Mesenchymal stem cell (in vitro differentiated cells and primary cell): Measurements from ENCODE around the gene ZNF618.

Experiments
- DNase-seq: peaks from one replicate; pipeline ENCODE4 v3.0.0-alpha.2; 2013
- H2AFZ ChIP-seq: one replicate; pipeline ENCODE4 v1.6.1; 2013; ENCODE audit warnings: low read depth, mild to moderate bottlenecking, control low read depth, inconsistent platforms, low read length, moderate library complexity
- H2AK5ac ChIP-seq: 2 replicates; pipeline ENCODE4 v1.6.1; 2013; ENCODE audit warnings: low read length, moderate library complexity, mild to moderate bottlenecking, inconsistent platforms; ENCODE audit not compliant: severe bottlenecking
- H2BK120ac ChIP-seq: one replicate; pipeline ENCODE4 v1.6.1; 2013; ENCODE audit warnings: low read depth, mild to moderate bottlenecking, inconsistent platforms, low read length, moderate library complexity
- H2BK12ac ChIP-seq, 2 experiments: one replicate each; pipeline ENCODE4 v1.6.1; 2013; ENCODE audit warnings: inconsistent platforms in 2 of 2, low read length in 2 of 2, mild to moderate bottlenecking in 2 of 2, moderate library complexity in 2 of 2, control low read depth in 1 of 2
- H2BK15ac ChIP-seq: one replicate; pipeline ENCODE4 v1.6.1; 2013; ENCODE audit warnings: mild to moderate bottlenecking, low read depth, inconsistent platforms; ENCODE audit not compliant: poor library complexity, severe bottlenecking
- H2BK5ac ChIP-seq: 2 replicates; pipeline ENCODE4 v1.6.1; 2013; ENCODE audit warnings: low read depth, mild to moderate bottlenecking, low read length, control low read depth, inconsistent platforms; ENCODE audit not compliant: poor library complexity, severe bottlenecking
- H3K14ac ChIP-seq, 2 experiments: one replicate each; pipeline ENCODE4 v1.6.1; 2013; ENCODE audit warnings: inconsistent platforms in 2 of 2, low read length in 2 of 2, control low read depth in 1 of 2, mild to moderate bottlenecking in 1 of 2, moderate library complexity in 1 of 2
- H3K18ac ChIP-seq, 2 experiments: one replicate each; pipeline ENCODE4 v1.6.1; 2013; ENCODE audit warnings: inconsistent platforms in 2 of 2, low read length in 2 of 2, control low read depth in 1 of 2, low read depth in 1 of 2, mild to moderate bottlenecking in 1 of 2
- H3K23ac ChIP-seq, 2 experiments: one replicate each; pipeline ENCODE4 v1.6.1; 2013; ENCODE audit warnings: inconsistent platforms in 2 of 2, low read length in 2 of 2, mild to moderate bottlenecking in 2 of 2, moderate library complexity in 2 of 2, control low read depth in 1 of 2
- H3K27ac ChIP-seq: 2 replicates; pipeline ENCODE4 v1.5.1; 2013; ENCODE audit warnings: mild to moderate bottlenecking, moderate library complexity, low read length, control low read depth, inconsistent platforms; ENCODE audit not compliant: poor library complexity, severe bottlenecking
- H3K27me3 ChIP-seq, 2 experiments: 2 replicates each; pipeline versions ENCODE4 v1.6.1 to v1.7.0; 2013; ENCODE audit warnings: low read length in 2 of 2, mild to moderate bottlenecking in 2 of 2, moderate library complexity in 2 of 2, control low read depth in 1 of 2, inconsistent platforms in 1 of 2; ENCODE audit not compliant: control insufficient read depth in 1 of 2, insufficient read depth in 1 of 2
- H3K36me3 ChIP-seq, 2 experiments: 2 replicates each; pipeline versions ENCODE4 v1.6.1 to v1.7.0; 2013; ENCODE audit warnings: low read length in 2 of 2, control low read depth in 1 of 2, inconsistent platforms in 1 of 2, low read depth in 1 of 2, mild to moderate bottlenecking in 1 of 2; ENCODE audit not compliant: insufficient read depth in 2 of 2, control insufficient read depth in 1 of 2
- H3K4ac ChIP-seq, 2 experiments: one replicate each; pipeline ENCODE4 v1.6.1; 2013; ENCODE audit warnings: inconsistent platforms in 2 of 2, low read length in 2 of 2, mild to moderate bottlenecking in 2 of 2, moderate library complexity in 2 of 2, control low read depth in 1 of 2, low read depth in 1 of 2
- H3K4me1 ChIP-seq: 2 replicates; pipeline ENCODE4 v1.6.1; 2013; ENCODE audit warnings: low read depth, low read length, control low read depth; ENCODE audit not compliant: control insufficient read depth, insufficient read depth
- H3K4me2 ChIP-seq: 2 replicates; pipeline ENCODE4 v1.6.1; 2013; ENCODE audit warnings: low read length, mild to moderate bottlenecking, inconsistent platforms; ENCODE audit not compliant: poor library complexity, severe bottlenecking
- H3K4me3 ChIP-seq, 2 experiments: 2 replicates each; pipeline versions ENCODE4 v1.5.1 to v1.7.0; 2013; ENCODE audit warnings: low read length in 2 of 2, mild to moderate bottlenecking in 2 of 2, control low read depth in 1 of 2, low read depth in 1 of 2; ENCODE audit not compliant: insufficient read depth in 1 of 2
- H3K79me1 ChIP-seq: replicated peaks from 2 replicates; pipeline ENCODE4 v1.6.1; 2013; ENCODE audit warnings: mild to moderate bottlenecking, control low read depth, low read length, inconsistent platforms; ENCODE audit not compliant: poor library complexity, severe bottlenecking
- H3K9ac ChIP-seq: 2 replicates; pipeline ENCODE4 v1.7.0; 2013; ENCODE audit warnings: mild to moderate bottlenecking, low read length, moderate library complexity
- H3K9me3 ChIP-seq: 2 replicates; pipeline ENCODE4 v1.7.0; 2013; ENCODE audit warnings: mild to moderate bottlenecking, low read length; ENCODE audit not compliant: control insufficient read depth
- H4K8ac ChIP-seq: one replicate; pipeline ENCODE4 v1.6.1; 2013; ENCODE audit warnings: inconsistent platforms, mild to moderate bottlenecking, low read length, moderate library complexity
- H4K91ac ChIP-seq: one replicate; pipeline ENCODE4 v1.6.1; 2013; ENCODE audit warnings: mild to moderate bottlenecking, low read length, inconsistent platforms
- WGBS: methylation state at CpG from one replicate; pipeline ENCODE4 v1.1.7; 2013; ENCODE audit warnings: mixed read lengths; 5-methylcytosine and 5-hydroxymethylcytosine counted together

Gene ZNF618

DNA sequence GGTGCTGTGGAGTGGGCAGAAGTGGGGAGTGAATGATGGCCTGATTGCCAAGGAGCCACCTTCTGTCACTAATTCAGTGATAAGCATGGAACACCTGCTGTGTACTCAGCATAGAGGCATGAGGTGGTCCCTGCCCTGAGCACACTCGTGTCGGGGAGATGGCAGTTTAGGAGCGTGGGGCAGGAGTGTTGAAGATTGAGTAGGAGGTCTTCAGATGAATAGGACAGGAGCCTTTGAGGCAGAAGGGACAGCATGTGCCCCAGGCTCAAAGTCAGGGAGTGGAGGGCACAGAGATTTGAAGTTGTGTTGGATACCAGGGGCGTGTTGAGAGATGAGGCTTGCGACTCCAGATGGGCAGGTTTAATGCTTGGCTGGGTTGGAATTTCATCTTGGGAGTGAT is 55.0 kb downstream of the ZNF618 start:
- no peak for DNase-seq
- H3K9ac ChIP-seq: no peak overlapping the region
- WGBS: 94% methylated on average over 5 of the region's 5 CpGs
- H3K27ac ChIP-seq: no peak overlapping the region
- no peak overlapping the region for H3K4me2 ChIP-seq
- no peak overlapping the region for H3K14ac ChIP-seq
- H3K4ac ChIP-seq: no peak overlapping the region
- peaks cover 10% of the 10 kb centered on the region for H3K4me1 ChIP-seq
- no peak overlapping the region for H3K23ac ChIP-seq
- H3K36me3 ChIP-seq: peaks cover 0 to 10% of the 10 kb centered on the region in 2 experiments
- H3K4me3 ChIP-seq: no peak overlapping the region
- no peak overlapping the region for H4K8ac ChIP-seq
- no peak overlapping the region for H2AFZ ChIP-seq
- no peak overlapping the region for H2BK5ac ChIP-seq
- H2BK15ac ChIP-seq: no peak overlapping the region
- H3K18ac ChIP-seq: no peak overlapping the region
- peak overlapping the region; percentile 70 for H4K91ac ChIP-seq
- H2BK120ac ChIP-seq: no peak overlapping the region
- H2AK5ac ChIP-seq: no peak overlapping the region
- H3K9me3 ChIP-seq: peaks cover 22% of the 10 kb centered on the region
- H2BK12ac ChIP-seq: no peak overlapping the region
- no peaks in the 10 kb centered on the region for H3K27me3 ChIP-seq
- H3K79me1 ChIP-seq: peaks cover 46% of the 10 kb centered on the region

DNA sequence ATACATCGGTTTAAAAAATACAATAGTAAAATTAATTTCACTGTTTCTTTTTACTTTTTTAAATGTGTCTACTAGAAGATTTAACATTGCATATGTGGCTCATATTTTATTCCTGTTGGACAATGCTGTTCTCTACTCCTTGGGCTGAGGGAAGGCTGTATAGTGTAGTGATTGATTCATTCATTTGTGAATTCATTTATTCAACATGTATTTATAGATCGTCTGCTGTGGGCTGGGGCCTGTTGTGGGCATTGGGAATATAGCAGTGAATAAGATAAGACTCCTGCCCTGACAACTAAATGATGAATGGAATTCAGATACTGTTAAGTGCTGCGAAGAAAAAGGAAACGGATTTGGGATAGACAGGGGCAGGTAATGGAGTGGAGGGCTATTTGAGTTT is 55.7 kb downstream of the ZNF618 start:
- 96% methylated on average over 3 of the region's 4 CpGs for WGBS
- no peak overlapping the region for H3K4me3 ChIP-seq
- H2AK5ac ChIP-seq: no peak overlapping the region
- H3K14ac ChIP-seq: no peak overlapping the region
- no peak overlapping the region for H3K18ac ChIP-seq
- peaks cover 47% of the 10 kb centered on the region for H3K79me1 ChIP-seq
- no peak overlapping the region for H2BK12ac ChIP-seq
- H3K9ac ChIP-seq: no peak overlapping the region
- no peak overlapping the region for H2BK5ac ChIP-seq
- H3K4me2 ChIP-seq: no peak overlapping the region
- no peak overlapping the region for H3K4ac ChIP-seq
- no peak overlapping the region for H4K8ac ChIP-seq
- peaks cover 0 to 10% of the 10 kb centered on the region in 2 experiments for H3K36me3 ChIP-seq
- DNase-seq: no peak
- H2AFZ ChIP-seq: no peak overlapping the region
- H2BK120ac ChIP-seq: no peak overlapping the region
- H3K9me3 ChIP-seq: peaks cover 22% of the 10 kb centered on the region
- no peak overlapping the region for H3K23ac ChIP-seq
- no peaks in the 10 kb centered on the region for H3K27me3 ChIP-seq
- H3K4me1 ChIP-seq: peaks cover 10% of the 10 kb centered on the region
- H2BK15ac ChIP-seq: no peak overlapping the region
- no peak overlapping the region for H4K91ac ChIP-seq
- H3K27ac ChIP-seq: no peak overlapping the region

GRCh38 chr9:113932906-113933584 is 56.9 kb downstream of the ZNF618 start:
- WGBS: 93% methylated on average over 8 of the region's 8 CpGs

GRCh38 chr9:113933671-113934070 is 57.6 kb downstream of the ZNF618 start:
- Histone ChIP-seq H4K8ac (no peak overlapping the region), H3K27ac (no peak overlapping the region), H4K91ac (no peak overlapping the region), H3K14ac (no peak overlapping the region), H3K4me1 (peaks cover 10% of the 10 kb centered on the region), H3K9ac (peak overlapping the region; percentile 17), H2AK5ac (no peak overlapping the region), H3K9me3 (peaks cover 8% of the 10 kb centered on the region), H3K4me3 (no peak overlapping the region), H2BK5ac (no peak overlapping the region), H2BK120ac (no peak overlapping the region), H3K18ac (no peak overlapping the region), H3K23ac (no peak overlapping the region), H2BK15ac (no peak overlapping the region), H3K4me2 (no peak overlapping the region), H3K79me1 (peaks cover 42% of the 10 kb centered on the region), H3K4ac (no peak overlapping the region), H2BK12ac (no peak overlapping the region), H2AFZ (no peak overlapping the region), H3K36me3 (peaks cover 0 to 10% of the 10 kb centered on the region in 2 experiments), H3K27me3 (no peaks in the 10 kb centered on the region)
- no peak for DNase-seq

More at GRCh38 chr9:113932906-113933584, 56.9 kb downstream of the ZNF618 start:
- no peak overlapping the region for H3K23ac ChIP-seq
- no peak overlapping the region for H2BK120ac ChIP-seq
- H3K79me1 ChIP-seq: peaks cover 41% of the 10 kb centered on the region
- no peak overlapping the region for H4K91ac ChIP-seq
- H2BK15ac ChIP-seq: no peak overlapping the region
- peaks cover 10% of the 10 kb centered on the region for H3K4me1 ChIP-seq
- no peak overlapping the region for H2BK12ac ChIP-seq
- peak overlapping the region; percentile 36 for H4K8ac ChIP-seq
- no peak overlapping the region for H3K4ac ChIP-seq
- peak overlapping the region; percentile 47 for H2AK5ac ChIP-seq
- no peak for DNase-seq
- H3K4me2 ChIP-seq: no peak overlapping the region
- no peak overlapping the region for H2BK5ac ChIP-seq
- H3K9ac ChIP-seq: peak overlapping the region; percentile 17
- no peak overlapping the region for H3K14ac ChIP-seq
- H3K27me3 ChIP-seq: no peaks in the 10 kb centered on the region
- no peak overlapping the region for H2AFZ ChIP-seq
- H3K4me3 ChIP-seq: no peak overlapping the region
- H3K18ac ChIP-seq: no peak overlapping the region
- no peak overlapping the region for H3K27ac ChIP-seq
- peaks cover 0 to 10% of the 10 kb centered on the region in 2 experiments for H3K36me3 ChIP-seq
- peaks cover 15% of the 10 kb centered on the region for H3K9me3 ChIP-seq
